Coronary artery (tissue), 2 donors: ENCODE results near the gene TUBGCP5.

Experiments
- DNase-seq: peaks from one replicate; pipeline ENCODE4 v3.0.0-alpha.2; 2017; ENCODE audit warnings: low spot score
- H3K27ac ChIP-seq, 2 donors: fragments of 200-600 bp; sonication (generic); one replicate each; pipeline ENCODE4 v1.5.1; 2016 to 2019
- H3K4me3 ChIP-seq: fragments of 200-600 bp; sonication (generic); 2 replicates; pipeline ENCODE4 v1.5.1; 2016; ENCODE audit warnings: mild to moderate bottlenecking, moderate library complexity
- CTCF ChIP-seq: fragments of 200-600 bp; sonication (generic); IDR thresholded peaks from one replicate; pipeline ENCODE4 v1.5.1; 2019; ENCODE audit warnings: antibody characterized with exemption

TUBGCP5 gene

DNA sequence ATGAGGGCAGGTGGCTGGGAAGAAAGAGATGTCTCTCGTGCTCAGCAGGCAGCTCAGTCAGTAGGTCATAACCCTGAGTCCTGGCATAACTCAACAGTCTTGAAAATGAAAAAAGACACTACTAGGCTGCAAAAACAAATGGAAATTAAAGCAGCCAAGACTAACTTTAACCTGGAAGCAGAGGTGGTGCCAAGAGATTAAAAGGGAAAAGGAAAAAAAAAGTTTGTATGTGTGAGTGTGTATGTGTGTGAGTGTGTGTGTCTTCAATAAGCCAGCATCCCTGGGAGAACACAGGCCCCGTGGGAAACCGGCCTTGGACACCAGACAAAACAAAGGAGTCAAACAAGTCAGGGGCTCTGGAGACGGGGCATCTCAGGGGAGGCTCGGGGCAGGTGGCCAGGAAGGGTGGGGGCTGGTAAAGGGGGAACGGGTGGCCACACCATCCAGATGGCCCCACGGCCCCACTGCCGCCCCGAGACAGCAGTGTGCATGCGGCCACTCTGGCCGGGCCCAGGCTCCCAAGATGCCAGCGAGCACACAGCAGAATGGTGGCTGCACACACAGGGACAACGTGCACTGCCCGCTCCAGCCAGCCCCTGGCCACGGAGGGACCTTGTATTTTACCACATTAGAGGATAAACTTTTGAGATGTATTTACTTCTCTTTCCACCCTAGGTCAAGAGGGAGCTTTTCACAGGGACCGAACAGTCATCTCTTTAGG, 83.0 kb downstream of the TUBGCP5 start:
- peak; percentile 81 for DNase-seq
- Histone ChIP-seq H3K4me3 (peak overlapping the region; percentile 24), H3K27ac (peak overlapping the region; percentile 58 to 85)
- no peak for TF ChIP-seq CTCF

DNA sequence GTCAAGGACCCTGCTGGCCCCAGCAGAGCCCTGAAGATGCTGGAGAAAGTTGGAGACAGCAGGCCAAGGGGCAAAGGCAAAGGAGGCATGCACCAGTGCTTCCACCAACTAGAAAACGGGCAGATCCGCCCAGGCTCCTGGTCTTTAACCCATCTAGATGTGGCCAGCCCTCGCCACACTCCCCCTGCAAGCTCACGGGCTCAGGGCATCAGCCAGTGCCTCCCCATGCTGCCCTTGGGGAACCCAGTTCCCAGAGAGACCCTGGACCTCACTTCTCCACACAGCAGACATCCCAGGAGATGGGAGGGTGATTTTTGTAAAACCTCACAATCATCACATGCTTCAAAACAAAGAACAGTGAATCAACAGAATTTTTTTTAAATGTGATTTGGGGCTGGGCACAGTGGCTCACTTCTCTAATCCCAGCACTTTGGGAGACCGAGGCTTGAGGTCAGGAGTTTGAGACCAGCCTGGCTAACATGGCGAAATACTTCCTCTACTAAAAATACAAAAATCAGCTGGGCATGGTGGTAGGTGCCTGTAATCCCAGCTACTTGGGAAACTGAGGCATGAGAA, 83.7 kb downstream of the TUBGCP5 start:
- TF ChIP-seq CTCF, result no peak
- no peak for DNase-seq
- H3K4me3 ChIP-seq, result peak overlapping the region; percentile 24
- peak overlapping the region; percentile 58 to 76 for H3K27ac ChIP-seq

GRCh38 chr15:22954798-22955543, 84.4 kb downstream of the TUBGCP5 start:
- peak overlapping the region; percentile 58 to 76 for H3K27ac ChIP-seq
- TF ChIP-seq CTCF, result no peak
- no peak for DNase-seq
- H3K4me3 ChIP-seq, result no peak overlapping the region

- TF ChIP-seq CTCF, result no peak
- H3K4me3 ChIP-seq, result no peak overlapping the region
- DNase-seq, result no peak
- H3K27ac ChIP-seq, result peak overlapping the region; percentile 24 to 58
Measured at GRCh38 chr15:22954326-22954725, 85.0 kb downstream of the TUBGCP5 start.

- TF ChIP-seq CTCF, result no peak
- peak overlapping the region; percentile 46 to 82 for H3K27ac ChIP-seq
- no peak for DNase-seq
Measured at GRCh38 chr15:22952796-22953579, 86.4 kb downstream of the TUBGCP5 start.

DNA sequence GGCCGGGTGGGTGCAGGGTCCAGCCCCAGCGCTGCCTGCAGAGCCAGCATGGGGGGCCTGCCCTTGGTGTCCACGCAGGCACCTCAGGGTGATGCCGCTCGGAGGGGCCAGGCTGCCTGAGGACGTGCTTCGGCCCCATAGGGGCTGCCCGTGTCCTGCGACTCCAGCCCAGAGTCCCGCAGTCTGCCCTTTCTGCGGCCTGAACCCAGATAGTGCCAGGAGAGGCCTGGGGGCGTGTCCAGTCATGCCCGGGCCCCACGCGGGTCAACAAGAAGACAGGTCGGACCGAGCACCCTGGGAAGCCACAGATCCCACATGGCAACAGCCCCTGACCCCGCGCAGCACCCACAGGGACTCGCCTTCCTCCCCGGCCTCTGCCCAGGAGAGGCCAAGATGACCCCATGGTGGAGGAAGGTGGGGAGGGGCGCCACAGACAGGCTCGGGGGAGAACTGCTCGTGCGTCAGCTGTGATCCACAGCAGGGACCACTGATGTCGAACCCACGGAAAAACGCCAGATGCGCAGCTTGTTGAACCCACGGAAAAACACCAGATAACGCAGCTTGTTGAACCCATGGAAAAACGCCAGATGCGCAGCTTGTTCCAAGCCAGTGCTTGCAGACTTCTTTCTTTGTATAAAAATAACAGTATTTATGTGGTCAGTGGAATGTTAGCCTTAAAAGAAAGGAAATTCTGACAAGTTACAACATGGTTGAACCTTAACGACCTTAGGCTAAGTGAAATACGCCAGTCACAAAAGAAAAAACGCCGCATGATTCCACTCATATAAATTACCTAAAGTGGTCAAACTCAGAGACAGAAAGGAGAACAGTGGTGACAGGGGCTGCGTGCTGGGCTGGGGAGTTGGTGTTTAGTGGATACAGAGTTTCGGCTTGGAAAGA, 87.7 kb downstream of the TUBGCP5 start:
- no peak for DNase-seq
- Histone ChIP-seq H3K4me3 (peak overlapping the region; percentile 55), H3K27ac (peak overlapping the region; percentile 82 to 86)
- no peak for TF ChIP-seq CTCF

More at GRCh38 chr15:22952796-22953579, 86.4 kb downstream of the TUBGCP5 start:
- no peak overlapping the region for H3K4me3 ChIP-seq
